ENCODE results near the gene MED29.

DNA sequence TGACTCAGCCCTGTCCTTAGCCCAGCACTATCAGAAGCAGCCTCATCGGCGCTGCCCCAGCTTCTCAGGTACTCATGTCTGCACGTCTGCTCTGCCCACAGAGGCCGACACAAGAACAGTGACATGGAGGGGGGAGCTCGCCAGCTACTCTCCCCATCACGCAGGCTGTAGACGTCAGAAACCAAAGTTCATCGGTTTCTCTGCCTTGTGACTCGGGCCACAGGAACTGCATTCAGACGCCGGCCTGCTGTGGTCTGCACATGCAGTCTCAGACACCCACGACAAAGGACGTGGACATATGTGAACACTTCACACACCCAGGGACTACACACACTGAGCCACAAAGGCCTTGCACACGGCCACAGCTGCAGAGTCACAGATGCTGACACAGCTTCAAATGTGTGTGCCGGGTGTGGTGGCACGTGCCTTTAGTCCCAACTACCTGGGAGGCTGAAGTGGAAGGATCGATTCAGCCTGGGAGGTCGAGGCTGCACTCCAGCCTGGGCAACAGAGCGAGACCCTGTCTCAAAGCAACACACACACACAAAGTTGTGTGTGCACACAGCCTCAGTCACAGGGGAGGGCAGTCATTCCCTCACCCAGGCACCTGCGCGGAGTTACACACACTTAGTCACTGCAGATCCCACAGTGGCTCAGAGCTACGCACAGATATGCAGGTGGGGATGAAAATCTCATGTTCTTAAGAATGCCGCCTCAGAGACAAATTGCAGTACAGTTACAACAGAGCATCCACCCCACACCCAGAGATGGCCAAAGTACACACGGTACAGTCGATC, 10.6 kb downstream of the MED29 start:
- TF ChIP-seq, protein P1, sequence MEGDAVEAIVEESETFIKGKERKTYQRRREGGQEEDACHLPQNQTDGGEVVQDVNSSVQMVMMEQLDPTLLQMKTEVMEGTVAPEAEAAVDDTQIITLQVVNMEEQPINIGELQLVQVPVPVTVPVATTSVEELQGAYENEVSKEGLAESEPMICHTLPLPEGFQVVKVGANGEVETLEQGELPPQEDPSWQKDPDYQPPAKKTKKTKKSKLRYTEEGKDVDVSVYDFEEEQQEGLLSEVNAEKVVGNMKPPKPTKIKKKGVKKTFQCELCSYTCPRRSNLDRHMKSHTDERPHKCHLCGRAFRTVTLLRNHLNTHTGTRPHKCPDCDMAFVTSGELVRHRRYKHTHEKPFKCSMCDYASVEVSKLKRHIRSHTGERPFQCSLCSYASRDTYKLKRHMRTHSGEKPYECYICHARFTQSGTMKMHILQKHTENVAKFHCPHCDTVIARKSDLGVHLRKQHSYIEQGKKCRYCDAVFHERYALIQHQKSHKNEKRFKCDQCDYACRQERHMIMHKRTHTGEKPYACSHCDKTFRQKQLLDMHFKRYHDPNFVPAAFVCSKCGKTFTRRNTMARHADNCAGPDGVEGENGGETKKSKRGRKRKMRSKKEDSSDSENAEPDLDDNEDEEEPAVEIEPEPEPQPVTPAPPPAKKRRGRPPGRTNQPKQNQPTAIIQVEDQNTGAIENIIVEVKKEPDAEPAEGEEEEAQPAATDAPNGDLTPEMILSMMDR (IDR thresholded peaks at IDR 0.05), result no peak
- TF ChIP-seq RNF2 (IDR thresholded peaks at IDR 0.05; ENCODE audit: borderline replicate concordance, low read depth) (no peak), RARB (CRISPR knock-in tag; IDR thresholded peaks at IDR 0.05) (no peak), HDAC2 (IDR thresholded peaks at IDR 0.05) (no peak), CEBPB (IDR thresholded peaks at IDR 0.05) (peak in 1 of 2 experiments; percentile 39; a peak in 1 of 4 replicates), EP300 (IDR thresholded peaks at IDR 0.05) (peak in 1 of 2 experiments; percentile 56; a peak in 1 of 5 replicates), RAD21 (conservative IDR thresholded peaks at IDR 0.05 in 1 of 2, IDR thresholded peaks at IDR 0.05 in 1 of 2) (0 out of 5 replicates have a peak, but pooled peaks of 1 of the 2 experiments have one; percentile 8), ZNF302 (CRISPR knock-in tag; IDR thresholded peaks at IDR 0.05) (no peak), SREBF2 (IDR thresholded peaks at IDR 0.05) (no peak)
